ENCODE data around the gene NCKIPSD.

The NCKIPSD gene

GRCh38 chr3:48684480-48685143, 1.1 kb downstream of the NCKIPSD start:
- H3K36me3 ChIP-seq (ENCODE audit: insufficient read depth, low read length) = peaks cover 57% of the 10 kb centered on the region
- peak overlapping the region; percentile 90 for H3K4me3 ChIP-seq (ENCODE audit: low read length)
- no peak overlapping the region for H3K27ac ChIP-seq (ENCODE audit: low read depth, low read length)
- no peak overlapping the region for H3K9ac ChIP-seq (ENCODE audit: low read depth, low read length)
- no peaks in the 10 kb centered on the region for H3K27me3 ChIP-seq (ENCODE audit: insufficient read depth, low read length)
- WGBS = 85% methylated on average over 7 of the region's 7 CpGs
- no peaks in the 10 kb centered on the region for H3K9me3 ChIP-seq (ENCODE audit: insufficient read depth, low read depth, low read length)
- H3K4me1 ChIP-seq (ENCODE audit: insufficient read depth, low read length) = peaks cover 9% of the 10 kb centered on the region

- Histone ChIP-seq H3K27ac (ENCODE audit: low read depth, low read length) (no peak overlapping the region), H3K27me3 (ENCODE audit: insufficient read depth, low read length) (no peaks in the 10 kb centered on the region), H3K4me3 (ENCODE audit: low read length) (peak overlapping the region; percentile 90), H3K36me3 (ENCODE audit: insufficient read depth, low read length) (peaks cover 57% of the 10 kb centered on the region), H3K9me3 (ENCODE audit: insufficient read depth, low read depth, low read length) (no peaks in the 10 kb centered on the region), H3K4me1 (ENCODE audit: insufficient read depth, low read length) (peaks cover 9% of the 10 kb centered on the region), H3K9ac (ENCODE audit: low read depth, low read length) (no peak overlapping the region)
- WGBS = 94% methylated on average over 8 of the region's 8 CpGs
Observed at GRCh38 chr3:48684054-48684349, 1.7 kb downstream of the NCKIPSD start.

- H3K27ac ChIP-seq (ENCODE audit: low read depth, low read length) = no peak overlapping the region
- 93% methylated on average over 9 of the region's 9 CpGs for WGBS
Observed at GRCh38 chr3:48682786-48683185, 2.9 kb downstream of the NCKIPSD start.

GRCh38 chr3:48681974-48682610, 3.6 kb downstream of the NCKIPSD start:
- Histone ChIP-seq H3K4me3 (ENCODE audit: low read length) (no peak overlapping the region), H3K36me3 (ENCODE audit: insufficient read depth, low read length) (peaks cover 57% of the 10 kb centered on the region), H3K4me1 (ENCODE audit: insufficient read depth, low read length) (peaks cover 9% of the 10 kb centered on the region), H3K27ac (ENCODE audit: low read depth, low read length) (no peak overlapping the region), H3K9me3 (ENCODE audit: insufficient read depth, low read depth, low read length) (no peaks in the 10 kb centered on the region), H3K27me3 (ENCODE audit: insufficient read depth, low read length) (no peaks in the 10 kb centered on the region), H3K9ac (ENCODE audit: low read depth, low read length) (no peak overlapping the region)
- 97% methylated on average over 17 of the region's 17 CpGs for WGBS

More at GRCh38 chr3:48682786-48683185, 2.9 kb downstream of the NCKIPSD start:
- Histone ChIP-seq H3K9me3 (ENCODE audit: insufficient read depth, low read depth, low read length) (no peaks in the 10 kb centered on the region), H3K4me1 (ENCODE audit: insufficient read depth, low read length) (peaks cover 9% of the 10 kb centered on the region), H3K36me3 (ENCODE audit: insufficient read depth, low read length) (peaks cover 57% of the 10 kb centered on the region), H3K9ac (ENCODE audit: low read depth, low read length) (no peak overlapping the region), H3K4me3 (ENCODE audit: low read length) (no peak overlapping the region), H3K27me3 (ENCODE audit: insufficient read depth, low read length) (no peaks in the 10 kb centered on the region)

GRCh38 chr3:48681541-48681880, 4.2 kb downstream of the NCKIPSD start:
- Histone ChIP-seq H3K4me3 (ENCODE audit: low read length) (no peak overlapping the region), H3K4me1 (ENCODE audit: insufficient read depth, low read length) (peaks cover 9% of the 10 kb centered on the region), H3K36me3 (ENCODE audit: insufficient read depth, low read length) (peaks cover 61% of the 10 kb centered on the region), H3K27ac (ENCODE audit: low read depth, low read length) (no peak overlapping the region), H3K9ac (ENCODE audit: low read depth, low read length) (no peak overlapping the region), H3K9me3 (ENCODE audit: insufficient read depth, low read depth, low read length) (no peaks in the 10 kb centered on the region), H3K27me3 (ENCODE audit: insufficient read depth, low read length) (no peaks in the 10 kb centered on the region)
- WGBS = 96% methylated on average over 7 of the region's 7 CpGs

GRCh38 chr3:48680811-48681540, 4.7 kb downstream of the NCKIPSD start:
- no peak overlapping the region for H3K9ac ChIP-seq (ENCODE audit: low read depth, low read length)
- peaks cover 66% of the 10 kb centered on the region for H3K36me3 ChIP-seq (ENCODE audit: insufficient read depth, low read length)
- no peak overlapping the region for H3K4me3 ChIP-seq (ENCODE audit: low read length)
- H3K4me1 ChIP-seq (ENCODE audit: insufficient read depth, low read length) = peaks cover 9% of the 10 kb centered on the region
- whole genome bisulfite sequencing = 97% methylated on average over 17 of the region's 17 CpGs
- no peaks in the 10 kb centered on the region for H3K9me3 ChIP-seq (ENCODE audit: insufficient read depth, low read depth, low read length)
- H3K27me3 ChIP-seq (ENCODE audit: insufficient read depth, low read length) = no peaks in the 10 kb centered on the region
- H3K27ac ChIP-seq (ENCODE audit: low read depth, low read length) = no peak overlapping the region

- Histone ChIP-seq H3K27ac (ENCODE audit: low read depth, low read length) (no peak overlapping the region), H3K27me3 (ENCODE audit: insufficient read depth, low read length) (no peaks in the 10 kb centered on the region), H3K9me3 (ENCODE audit: insufficient read depth, low read depth, low read length) (no peaks in the 10 kb centered on the region), H3K36me3 (ENCODE audit: insufficient read depth, low read length) (peaks cover 76% of the 10 kb centered on the region), H3K4me3 (ENCODE audit: low read length) (no peak overlapping the region), H3K4me1 (ENCODE audit: insufficient read depth, low read length) (peaks cover 7% of the 10 kb centered on the region), H3K9ac (ENCODE audit: low read depth, low read length) (no peak overlapping the region)
- WGBS = 94% methylated on average over 20 of the region's 20 CpGs
Observed at GRCh38 chr3:48679411-48680391, 6.0 kb downstream of the NCKIPSD start.

GRCh38 chr3:48678566-48679380, 6.9 kb downstream of the NCKIPSD start:
- Histone ChIP-seq H3K4me1 (ENCODE audit: insufficient read depth, low read length) (no peaks in the 10 kb centered on the region), H3K27me3 (ENCODE audit: insufficient read depth, low read length) (no peaks in the 10 kb centered on the region), H3K4me3 (ENCODE audit: low read length) (no peak overlapping the region), H3K27ac (ENCODE audit: low read depth, low read length) (no peak overlapping the region), H3K9ac (ENCODE audit: low read depth, low read length) (no peak overlapping the region), H3K36me3 (ENCODE audit: insufficient read depth, low read length) (peaks cover 84% of the 10 kb centered on the region), H3K9me3 (ENCODE audit: insufficient read depth, low read depth, low read length) (no peaks in the 10 kb centered on the region)
- 97% methylated on average over 24 of the region's 24 CpGs for WGBS

- H3K27me3 ChIP-seq (ENCODE audit: insufficient read depth, low read length) = no peaks in the 10 kb centered on the region
- no peak overlapping the region for H3K4me3 ChIP-seq (ENCODE audit: low read length)
- 90% methylated on average over 4 of the region's 4 CpGs for WGBS
- no peaks in the 10 kb centered on the region for H3K9me3 ChIP-seq (ENCODE audit: insufficient read depth, low read depth, low read length)
- peaks cover 84% of the 10 kb centered on the region for H3K36me3 ChIP-seq (ENCODE audit: insufficient read depth, low read length)
- H3K27ac ChIP-seq (ENCODE audit: low read depth, low read length) = no peak overlapping the region
- H3K4me1 ChIP-seq (ENCODE audit: insufficient read depth, low read length) = no peaks in the 10 kb centered on the region
- no peak overlapping the region for H3K9ac ChIP-seq (ENCODE audit: low read depth, low read length)
Observed at GRCh38 chr3:48678056-48678455, 7.7 kb downstream of the NCKIPSD start.

- H3K4me1 ChIP-seq (ENCODE audit: insufficient read depth, low read length) = no peaks in the 10 kb centered on the region
- H3K4me3 ChIP-seq (ENCODE audit: low read length) = no peak overlapping the region
- H3K27ac ChIP-seq (ENCODE audit: low read depth, low read length) = no peak overlapping the region
- no peaks in the 10 kb centered on the region for H3K27me3 ChIP-seq (ENCODE audit: insufficient read depth, low read length)
- H3K36me3 ChIP-seq (ENCODE audit: insufficient read depth, low read length) = peaks cover 72% of the 10 kb centered on the region
- WGBS = 96% methylated on average over 9 of the region's 9 CpGs
- no peaks in the 10 kb centered on the region for H3K9me3 ChIP-seq (ENCODE audit: insufficient read depth, low read depth, low read length)
- no peak overlapping the region for H3K9ac ChIP-seq (ENCODE audit: low read depth, low read length)
Observed at GRCh38 chr3:48674505-48674904, 11.2 kb downstream of the NCKIPSD start.
